Epithelial cell of proximal tubule (primary cell): Measurements from ENCODE around the gene METAP2. TPM values are rescaled to one million over a fixed set of nuclear protein-coding genes. Genes with fewer than 3 reads are reported as not detected.

Experiments used
- DNase-seq: peaks from one replicate; pipeline ENCODE4 v3.0.0-alpha.2; 2011; ENCODE audit warnings: low read depth
- H3K4me3 ChIP-seq: 2 replicates; pipeline ENCODE4 v1.5.1; 2011; ENCODE audit warnings: low read depth, mild to moderate bottlenecking, low read length
- total RNA-seq: library from RNA; depleted of rRNA; stranded (reverse); fragments of >200 nt; gene quantifications from 2 replicates; pipeline ENCODE4 v1.2.3, GENCODE V29; 2015
- TF ChIP-seq, protein P1 (sequence below): conservative IDR thresholded peaks from 2 replicates; pipeline ENCODE4 v1.5.1; 2012; ENCODE audit warnings: low read depth, mild to moderate bottlenecking, low read length

METAP2 gene
- 82.2 and 85.7 TPM in 2 replicates for total RNA-seq

- TF ChIP-seq, protein P1, sequence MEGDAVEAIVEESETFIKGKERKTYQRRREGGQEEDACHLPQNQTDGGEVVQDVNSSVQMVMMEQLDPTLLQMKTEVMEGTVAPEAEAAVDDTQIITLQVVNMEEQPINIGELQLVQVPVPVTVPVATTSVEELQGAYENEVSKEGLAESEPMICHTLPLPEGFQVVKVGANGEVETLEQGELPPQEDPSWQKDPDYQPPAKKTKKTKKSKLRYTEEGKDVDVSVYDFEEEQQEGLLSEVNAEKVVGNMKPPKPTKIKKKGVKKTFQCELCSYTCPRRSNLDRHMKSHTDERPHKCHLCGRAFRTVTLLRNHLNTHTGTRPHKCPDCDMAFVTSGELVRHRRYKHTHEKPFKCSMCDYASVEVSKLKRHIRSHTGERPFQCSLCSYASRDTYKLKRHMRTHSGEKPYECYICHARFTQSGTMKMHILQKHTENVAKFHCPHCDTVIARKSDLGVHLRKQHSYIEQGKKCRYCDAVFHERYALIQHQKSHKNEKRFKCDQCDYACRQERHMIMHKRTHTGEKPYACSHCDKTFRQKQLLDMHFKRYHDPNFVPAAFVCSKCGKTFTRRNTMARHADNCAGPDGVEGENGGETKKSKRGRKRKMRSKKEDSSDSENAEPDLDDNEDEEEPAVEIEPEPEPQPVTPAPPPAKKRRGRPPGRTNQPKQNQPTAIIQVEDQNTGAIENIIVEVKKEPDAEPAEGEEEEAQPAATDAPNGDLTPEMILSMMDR: no peak
- H3K4me3 ChIP-seq: peak within 1 kb of the TSS; percentile 94
- DNase-seq: peak; percentile 53
Observed at GRCh38 chr12:95473884-95474659, at the start of gene METAP2. Gene METAP2, plus strand, starts transcription at chr12:95474152. Its CDS starts 28 bp downstream, at chr12:95474180.

DNA sequence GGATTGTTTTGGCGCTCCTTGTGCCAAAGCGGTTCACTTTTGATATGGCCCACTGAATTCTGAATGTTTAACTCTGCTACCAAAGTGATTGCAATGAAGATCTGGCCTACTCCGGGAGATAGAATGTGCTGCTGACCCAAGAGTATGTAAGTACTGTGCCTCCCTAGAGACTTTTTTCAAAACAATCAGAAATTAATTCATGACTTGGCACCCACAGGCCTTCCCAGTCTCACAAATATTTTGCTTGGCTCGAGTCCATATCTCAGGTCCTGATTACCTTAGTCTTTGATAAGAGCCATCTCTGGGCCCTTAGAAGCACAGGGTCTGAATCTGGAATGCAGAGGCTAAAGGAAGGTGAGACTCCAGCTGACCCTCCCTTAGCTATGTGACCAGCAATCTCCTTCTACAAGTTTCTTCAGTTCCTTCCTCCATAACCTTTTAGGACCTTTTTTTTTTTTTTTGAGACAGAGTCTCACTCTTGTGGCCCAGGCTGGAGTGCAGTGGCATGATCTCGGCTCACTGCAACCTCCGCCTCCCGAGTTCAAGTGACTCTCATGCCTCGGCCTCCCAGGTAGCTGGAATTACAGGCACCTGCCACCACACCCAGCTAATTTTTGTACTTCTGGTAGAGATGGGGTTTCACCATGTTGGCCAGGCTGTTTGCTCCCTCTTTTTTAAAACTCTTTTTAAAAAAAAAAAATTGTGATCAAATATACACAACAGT is 49.5 kb upstream of the METAP2 start:
- no peak overlapping the region for H3K4me3 ChIP-seq
- TF ChIP-seq, protein P1: no peak
- no peak for DNase-seq

DNA sequence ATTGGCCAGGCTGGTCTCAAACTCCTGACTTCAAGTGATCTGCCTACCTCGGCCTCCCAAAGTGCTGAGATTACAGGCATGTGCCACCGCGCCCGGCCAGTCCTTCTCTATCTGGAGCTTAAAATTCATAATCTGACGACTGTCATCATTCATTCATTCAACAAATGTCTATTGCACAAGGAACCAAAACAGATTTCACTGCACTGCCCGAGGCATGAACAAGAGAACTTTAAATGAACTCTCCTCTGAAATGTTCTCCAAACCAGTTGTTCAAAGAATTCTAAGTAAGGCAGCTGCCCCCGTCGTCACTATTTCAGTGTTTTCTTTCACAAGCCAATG is 44.8 kb upstream of the METAP2 start:
- DNase-seq: no peak
- H3K4me3 ChIP-seq: no peak overlapping the region
- TF ChIP-seq, protein P1: no peak

GRCh38 chr12:95431120-95431519 is 42.8 kb upstream of the METAP2 start:
- TF ChIP-seq, protein P1: no peak
- H3K4me3 ChIP-seq: no peak overlapping the region
- DNase-seq: no peak

DNA sequence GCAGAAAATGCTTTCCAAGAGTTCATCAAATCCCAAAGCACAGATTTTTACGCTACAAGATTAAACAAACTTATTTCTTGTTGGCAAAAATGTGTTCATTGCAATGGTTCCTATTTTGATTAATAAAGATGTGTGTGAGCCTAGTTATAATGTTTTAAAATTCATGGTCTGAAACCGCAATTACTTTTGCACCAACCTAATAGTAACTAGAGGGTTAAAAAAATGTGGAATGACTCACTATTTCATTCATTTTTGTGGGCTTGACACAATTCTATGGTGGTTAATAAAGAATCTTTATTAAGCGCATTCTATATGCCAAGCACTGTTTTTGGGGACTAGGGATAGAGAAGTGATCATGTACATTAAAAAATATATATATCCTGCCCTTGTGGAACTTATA is 38.6 kb upstream of the METAP2 start:
- TF ChIP-seq, protein P1: no peak
- DNase-seq: no peak
- H3K4me3 ChIP-seq: no peak overlapping the region

- no peak for DNase-seq
- H3K4me3 ChIP-seq: no peak overlapping the region
- TF ChIP-seq, protein P1: no peak
Observed at GRCh38 chr12:95437565-95437964, 36.4 kb upstream of the METAP2 start.
